Ishikawa (cell line): ENCODE data around the gene CPAMD8.

Source experiments
- CEBPB ChIP-seq: IDR thresholded peaks from 2 replicates; pipeline ENCODE4 v1.6.1; 2012
- CREB1 ChIP-seq: IDR thresholded peaks from 2 replicates; pipeline ENCODE4 v1.6.1; 2012; ENCODE audit warnings: low read depth
- EGR1 ChIP-seq: IDR thresholded peaks from 2 replicates; pipeline ENCODE4 v1.6.1; 2012
- EP300 ChIP-seq: IDR thresholded peaks from 2 replicates; pipeline ENCODE4 v1.6.1; 2012; ENCODE audit warnings: borderline replicate concordance
- FOXM1 ChIP-seq: IDR thresholded peaks from 2 replicates; pipeline ENCODE4 v1.6.1; 2012; ENCODE audit warnings: low read depth, borderline replicate concordance
- MAX ChIP-seq: IDR thresholded peaks from 2 replicates; pipeline ENCODE4 v1.6.1; 2012
- NFIC ChIP-seq: IDR thresholded peaks from 2 replicates; pipeline ENCODE4 v1.6.1; 2012
- RAD21 ChIP-seq: IDR thresholded peaks from 2 replicates; pipeline ENCODE4 v1.6.1; 2012; ENCODE audit warnings: low read depth
- REST ChIP-seq: IDR thresholded peaks from 2 replicates; pipeline ENCODE4 v1.6.1; 2012; ENCODE audit warnings: low read depth, mild to moderate bottlenecking
- TAF1 ChIP-seq: IDR thresholded peaks from 2 replicates; pipeline ENCODE4 v1.6.1; 2012; ENCODE audit warnings: low read depth, mild to moderate bottlenecking
- TCF12 ChIP-seq: IDR thresholded peaks from 2 replicates; pipeline ENCODE4 v1.6.1; 2012; ENCODE audit warnings: low read depth
- TEAD4 ChIP-seq: IDR thresholded peaks from 2 replicates; pipeline ENCODE4 v1.6.1; 2012
- USF1 ChIP-seq: IDR thresholded peaks from 2 replicates; pipeline ENCODE4 v1.6.1; 2012
- YY1 ChIP-seq: IDR thresholded peaks from 2 replicates; pipeline ENCODE4 v1.6.1; 2012; ENCODE audit warnings: low read depth
- ZBTB7A ChIP-seq: IDR thresholded peaks from 2 replicates; pipeline ENCODE4 v1.6.1; 2012; ENCODE audit warnings: low read depth

The CPAMD8 gene

GRCh38 chr19:17055636-17056035 lies 29.0 kb upstream of the CPAMD8 start:
- TF ChIP-seq CEBPB (no peak), TEAD4 (no peak), YY1 (no peak), USF1 (no peak), MAX (no peak), CREB1 (no peak), EGR1 (no peak), FOXM1 (no peak), RAD21 (no peak), ZBTB7A (no peak), REST (no peak), EP300 (no peak), TCF12 (no peak)

GRCh38 chr19:17054746-17055145 lies 28.1 kb upstream of the CPAMD8 start:
- no peak for TF ChIP-seq CEBPB
- TF ChIP-seq EP300 = no peak
- TF ChIP-seq TAF1 = no peak
- TF ChIP-seq TEAD4 = no peak
- no peak for TF ChIP-seq TCF12
- TF ChIP-seq FOXM1 = no peak
- no peak for TF ChIP-seq USF1
- TF ChIP-seq NFIC = no peak
- TF ChIP-seq REST = no peak
- no peak for TF ChIP-seq YY1
- no peak for TF ChIP-seq RAD21
- no peak for TF ChIP-seq CREB1
- no peak for TF ChIP-seq EGR1
- no peak for TF ChIP-seq MAX
- TF ChIP-seq ZBTB7A = no peak

GRCh38 chr19:17052439-17052838 lies 25.8 kb upstream of the CPAMD8 start:
- TF ChIP-seq MAX (no peak), TCF12 (no peak), YY1 (no peak), RAD21 (peak; percentile 61)

GRCh38 chr19:17049711-17050280 lies 23.2 kb upstream of the CPAMD8 start:
- TF ChIP-seq NFIC (no peak), RAD21 (no peak), YY1 (no peak), EGR1 (no peak), EP300 (no peak), CREB1 (no peak)

GRCh38 chr19:17048885-17049453 lies 22.4 kb upstream of the CPAMD8 start:
- no peak for TF ChIP-seq USF1
- TF ChIP-seq REST = no peak
- no peak for TF ChIP-seq EGR1
- TF ChIP-seq FOXM1 = no peak
- no peak for TF ChIP-seq TEAD4
- TF ChIP-seq TCF12 = no peak
- TF ChIP-seq YY1 = no peak
- no peak for TF ChIP-seq EP300
- TF ChIP-seq RAD21 = no peak
- TF ChIP-seq CEBPB = no peak
- TF ChIP-seq NFIC = no peak
- TF ChIP-seq TAF1 = no peak
- no peak for TF ChIP-seq MAX
- TF ChIP-seq CREB1 = no peak
- TF ChIP-seq ZBTB7A = no peak
